Putamen (tissue), 1 donor: ENCODE data around the gene ERRFI1.
A peak's percentile ranks its signal among the peaks of the same experiment; 100 is the strongest.

Experiments used
- DNase-seq: peaks from one replicate; pipeline ENCODE4 v3.0.0-alpha.2; 2016; ENCODE audit warnings: low spot score

Gene ERRFI1

DNA sequence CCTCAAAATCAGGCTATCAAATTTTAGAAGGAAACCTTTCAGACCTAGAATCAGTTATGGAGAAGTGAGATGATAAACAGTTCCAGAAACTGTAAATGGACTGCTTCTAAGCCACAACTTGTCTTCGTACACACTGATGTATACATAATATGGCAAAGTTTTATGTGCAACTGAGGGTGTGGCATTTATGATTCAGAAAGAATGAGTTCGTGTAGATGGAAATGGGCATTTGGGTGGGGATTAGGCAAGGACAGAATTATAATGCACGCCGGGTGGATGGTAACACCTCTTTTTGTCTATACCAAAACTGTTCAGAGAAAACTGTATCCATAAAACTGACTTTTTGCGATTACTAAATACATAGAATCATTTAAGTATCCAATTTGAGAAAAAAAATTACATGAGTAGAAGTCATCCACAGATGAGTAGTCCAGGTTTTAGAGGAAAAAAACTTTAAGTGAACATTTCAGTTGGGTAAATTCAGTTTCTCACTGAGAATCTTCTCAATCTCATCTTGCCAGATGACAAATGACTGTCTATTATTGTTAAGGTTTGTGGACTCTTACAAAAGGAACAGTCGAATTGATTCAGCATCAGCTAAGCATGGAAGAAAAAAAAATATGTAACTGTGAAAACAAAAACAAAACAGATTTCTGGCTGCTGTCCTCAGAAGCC lies 22.5 kb downstream of the ERRFI1 start:
- no peak for DNase-seq

DNA sequence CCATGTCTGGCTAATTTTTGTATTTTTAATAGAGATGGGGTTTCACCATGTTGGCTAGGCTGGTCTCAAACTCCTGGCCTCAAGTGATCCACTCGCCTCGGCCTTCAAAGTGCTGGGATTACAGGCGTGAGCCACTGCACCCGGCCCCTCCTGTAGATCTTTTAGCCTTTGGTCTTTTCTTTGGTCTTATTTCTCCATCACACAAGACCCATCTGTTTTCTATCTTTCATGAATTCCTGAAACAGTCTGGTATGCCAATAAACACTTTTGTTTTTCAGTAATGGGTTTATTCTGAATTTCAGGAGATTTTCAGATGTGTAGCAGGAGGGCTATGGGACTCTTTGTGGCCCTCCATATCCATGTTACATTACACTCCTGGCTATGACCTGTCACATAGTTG lies 23.2 kb downstream of the ERRFI1 start:
- DNase-seq, result no peak

DNA sequence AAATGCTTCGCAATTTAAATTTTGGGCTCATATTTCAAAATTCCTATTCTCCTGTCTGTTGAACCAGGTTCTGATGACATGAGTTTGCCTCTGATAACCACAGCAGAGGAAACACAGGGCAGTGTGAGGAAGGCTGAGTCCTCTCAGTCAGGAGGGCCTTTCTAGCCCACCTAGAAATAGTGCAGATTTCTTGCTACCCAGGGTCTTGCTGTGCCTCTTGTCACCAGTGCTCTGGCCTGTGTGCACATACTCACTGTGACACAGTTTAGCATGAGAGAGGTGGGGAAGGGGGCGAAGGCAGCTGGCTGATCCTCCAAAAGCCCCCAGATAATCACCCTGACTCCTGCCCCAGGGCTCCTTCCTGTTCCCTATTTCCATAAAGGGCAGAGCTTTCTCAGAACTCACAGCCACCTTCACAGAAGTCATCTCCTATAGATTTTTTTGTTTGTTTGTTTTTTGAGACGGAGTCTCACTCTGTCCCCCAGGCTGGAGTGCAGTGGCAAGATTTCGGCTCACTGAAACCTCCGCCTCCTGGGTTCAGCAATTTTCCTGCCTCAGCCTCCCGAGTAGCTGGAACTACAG lies 23.7 kb downstream of the ERRFI1 start:
- no peak for DNase-seq

DNA sequence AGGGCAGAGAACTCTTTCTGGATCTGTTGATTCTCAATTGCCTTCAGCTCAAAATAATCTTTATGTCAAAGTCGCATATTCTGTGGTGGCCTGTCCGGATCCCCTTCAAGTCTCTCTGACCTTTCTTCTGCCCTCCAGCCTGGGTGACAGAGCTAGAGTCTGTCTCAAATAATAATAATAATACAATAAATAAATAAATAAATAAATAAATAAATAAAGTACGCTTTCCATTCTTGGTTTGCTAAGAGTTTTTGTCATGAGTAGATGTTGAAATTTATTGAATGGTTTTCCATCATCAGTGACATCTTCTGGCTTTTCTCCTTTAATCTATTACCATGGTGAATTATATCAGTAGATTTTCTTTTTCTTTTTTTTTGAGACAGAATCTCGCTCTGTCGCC lies 30.7 kb downstream of the ERRFI1 start:
- DNase-seq, result no peak

DNA sequence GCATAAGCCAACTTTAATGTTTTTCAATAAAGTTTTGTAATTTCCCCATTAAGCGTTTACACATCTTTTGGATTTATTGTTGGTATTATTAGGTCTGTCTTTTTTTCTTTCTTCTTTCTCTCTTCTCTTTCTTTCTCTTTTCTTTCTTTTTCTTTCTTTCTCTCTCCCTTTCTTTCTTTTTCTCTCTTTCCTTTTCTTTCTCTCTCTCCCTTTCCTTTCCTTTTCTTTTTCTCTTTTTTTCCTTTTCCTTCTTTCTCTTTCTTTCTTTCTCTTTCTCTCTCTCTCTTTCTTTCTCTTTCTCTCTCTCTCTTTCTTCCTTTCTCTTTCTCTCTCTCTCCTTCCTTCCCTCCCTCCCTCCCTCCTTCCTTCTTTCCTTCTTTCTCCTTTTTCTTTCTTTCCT lies 31.3 kb downstream of the ERRFI1 start:
- DNase-seq, result no peak

DNA sequence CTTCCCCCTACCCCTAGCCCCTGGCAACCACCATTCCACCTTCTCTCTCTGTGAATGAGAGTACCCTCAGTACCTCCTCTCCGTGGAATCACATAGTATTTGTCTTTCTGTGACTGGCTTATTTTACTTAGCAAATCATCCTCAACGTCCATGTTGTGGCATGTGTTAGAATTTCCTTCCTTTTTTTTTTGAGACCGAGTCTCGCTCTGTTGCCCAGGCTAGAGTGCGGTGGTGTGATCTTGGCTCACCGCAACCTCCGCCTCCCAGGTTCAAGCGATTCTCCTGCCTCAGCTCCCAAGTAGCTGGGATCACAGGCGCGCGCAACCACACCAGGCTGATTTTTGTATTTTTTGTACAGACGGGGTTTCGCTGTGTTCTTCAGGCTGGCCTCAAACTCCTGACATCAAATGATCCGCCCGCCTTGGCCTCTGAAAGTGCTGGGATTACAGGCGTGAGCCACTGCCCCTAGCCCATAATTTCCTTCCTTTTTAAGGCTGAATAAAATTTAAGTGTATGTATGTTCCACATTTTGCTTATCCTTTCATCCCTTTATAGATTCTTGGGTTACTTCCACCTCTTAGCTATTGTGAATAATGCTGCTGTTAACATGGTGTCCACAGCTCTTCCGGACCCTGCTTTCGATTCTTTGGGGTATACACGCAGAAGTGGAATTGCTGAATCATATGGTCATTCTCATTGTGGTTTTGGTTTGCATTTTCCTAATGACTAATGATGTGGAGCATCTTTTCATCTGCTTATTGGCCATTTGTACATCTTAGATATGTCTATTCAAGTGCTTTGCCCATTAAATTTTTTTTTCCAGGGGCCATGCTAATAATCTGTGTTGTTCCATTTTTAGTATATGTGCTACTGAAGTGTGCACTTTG lies 32.3 kb downstream of the ERRFI1 start:
- DNase-seq, result no peak

DNA sequence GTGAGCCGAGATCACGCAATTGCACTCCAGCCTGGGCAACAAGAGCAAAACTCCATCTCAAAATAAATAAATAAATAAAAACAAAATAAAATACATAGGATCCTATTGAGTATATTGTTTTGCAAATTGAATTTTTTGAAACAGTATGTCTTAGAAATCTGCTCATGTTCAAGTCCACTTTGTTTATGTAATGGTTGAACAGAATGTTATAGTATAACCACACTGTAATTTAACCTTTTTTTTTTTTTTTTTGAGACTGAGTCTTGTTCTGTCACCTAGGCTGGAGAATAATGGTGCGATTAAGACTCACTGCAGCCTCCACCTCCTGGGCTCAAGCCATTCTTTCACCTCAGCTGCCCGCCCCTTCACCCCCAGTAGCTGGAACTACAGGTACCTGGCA lies 33.2 kb downstream of the ERRFI1 start:
- no peak for DNase-seq

DNA sequence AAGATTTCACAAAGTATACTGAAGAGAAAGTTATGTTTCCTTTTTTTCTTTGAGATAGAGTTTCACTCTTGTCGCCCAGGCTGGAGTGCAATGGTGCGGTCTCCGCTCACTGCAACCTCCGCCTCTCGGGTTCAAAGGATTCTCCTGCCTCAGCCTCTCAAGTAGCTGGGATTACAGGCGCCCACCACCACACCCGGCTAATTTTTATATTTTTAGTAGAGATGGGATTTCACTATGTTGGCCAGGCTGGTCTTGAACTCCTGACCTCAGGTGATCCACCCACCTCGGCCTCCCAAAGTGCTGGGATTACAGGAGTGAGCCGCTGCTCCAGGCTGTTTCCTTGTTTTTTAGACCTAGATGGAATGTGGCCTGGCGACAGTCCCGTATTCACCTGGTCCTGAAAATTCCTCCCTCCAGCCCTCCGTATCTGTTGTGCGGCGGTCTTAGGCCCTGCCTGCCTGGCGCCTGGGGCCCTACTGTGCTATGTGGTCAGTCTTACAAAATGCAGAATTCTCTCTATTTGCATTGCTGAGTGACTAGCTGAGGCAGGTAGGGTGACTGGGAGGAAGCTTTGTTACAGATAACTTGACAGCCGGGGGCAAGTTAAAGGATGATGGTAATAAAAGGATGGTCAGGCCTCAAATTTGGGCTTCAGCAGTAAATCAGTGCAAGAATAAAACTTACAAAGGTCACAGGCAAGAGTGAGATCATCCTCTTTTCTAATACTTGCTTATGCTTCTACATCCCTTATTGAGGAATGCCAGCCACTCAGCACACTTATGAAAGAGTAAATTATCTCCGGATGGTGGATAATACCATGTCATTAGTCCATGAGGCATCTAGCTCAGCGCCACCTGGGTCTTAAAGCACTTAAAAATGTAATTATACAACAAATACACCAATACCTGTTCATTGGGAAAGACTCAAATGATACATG lies 34.3 kb downstream of the ERRFI1 start:
- no peak for DNase-seq

DNA sequence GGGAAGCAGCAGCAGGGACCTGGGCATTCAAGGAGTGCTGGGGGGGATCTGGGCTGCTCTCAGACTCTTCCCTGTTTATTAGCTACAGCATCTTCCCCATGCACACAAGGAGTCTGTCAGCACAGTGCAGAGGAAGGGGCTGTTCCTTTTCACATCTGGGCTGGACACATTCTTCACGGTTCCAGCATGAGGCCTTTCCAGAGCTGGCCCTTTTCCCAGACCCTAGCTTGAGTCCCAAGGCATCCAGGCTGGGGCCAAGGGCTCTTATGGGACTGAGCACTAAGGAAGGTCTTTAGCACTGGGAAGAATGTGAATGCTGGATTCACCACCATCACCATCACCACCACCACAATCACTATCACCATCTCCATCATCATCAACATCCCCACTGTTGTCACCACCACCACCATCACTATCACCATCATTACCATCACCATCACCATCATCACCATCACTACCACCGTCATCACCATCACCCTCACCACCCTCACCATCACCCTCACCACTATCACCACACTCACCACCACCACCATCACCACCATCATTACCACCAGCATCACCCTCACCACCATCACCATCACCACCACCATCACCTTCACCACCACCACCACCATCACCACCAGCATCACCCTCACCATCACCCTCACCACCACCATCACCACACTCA lies 36.2 kb downstream of the ERRFI1 start:
- DNase-seq, result no peak

DNA sequence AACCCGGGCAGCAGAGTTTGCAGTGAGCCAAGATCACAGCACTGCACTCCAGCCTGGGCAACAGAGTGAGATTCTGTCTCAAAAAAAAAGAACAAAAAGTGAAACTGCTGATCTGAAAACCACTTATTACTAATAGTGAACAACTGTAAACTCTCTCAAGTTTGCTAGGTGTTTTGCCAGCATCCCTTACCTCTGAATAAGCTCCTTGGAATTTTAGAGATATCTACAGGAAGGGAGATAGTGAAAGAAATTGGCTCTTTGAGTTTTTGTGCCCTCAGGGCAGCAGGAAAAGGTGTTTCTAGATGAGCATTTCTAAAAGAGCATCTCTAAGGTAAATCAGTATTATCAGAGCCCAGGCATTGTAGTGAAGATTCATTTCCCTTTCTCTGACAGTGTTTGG lies 37.5 kb downstream of the ERRFI1 start:
- no peak for DNase-seq

DNA sequence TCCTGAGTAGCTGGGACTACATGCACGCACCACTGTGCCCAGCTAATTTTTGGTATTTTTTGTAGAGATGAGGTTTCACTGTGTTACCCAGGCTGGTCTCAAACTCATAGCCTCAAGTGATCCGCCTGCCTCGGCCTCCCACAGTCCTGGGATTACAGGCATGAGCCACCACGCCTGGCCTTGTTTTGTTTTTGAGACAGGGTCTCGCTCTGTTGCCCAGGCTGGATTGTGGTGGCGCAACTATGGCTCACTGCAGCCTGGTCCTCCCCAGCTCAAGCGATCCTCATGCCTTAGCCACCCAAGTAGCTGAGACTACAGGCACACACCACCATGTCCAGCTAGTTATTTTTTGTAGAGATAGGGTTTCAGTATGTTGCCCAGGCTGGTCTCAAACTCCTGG lies 38.6 kb downstream of the ERRFI1 start:
- no peak for DNase-seq

DNA sequence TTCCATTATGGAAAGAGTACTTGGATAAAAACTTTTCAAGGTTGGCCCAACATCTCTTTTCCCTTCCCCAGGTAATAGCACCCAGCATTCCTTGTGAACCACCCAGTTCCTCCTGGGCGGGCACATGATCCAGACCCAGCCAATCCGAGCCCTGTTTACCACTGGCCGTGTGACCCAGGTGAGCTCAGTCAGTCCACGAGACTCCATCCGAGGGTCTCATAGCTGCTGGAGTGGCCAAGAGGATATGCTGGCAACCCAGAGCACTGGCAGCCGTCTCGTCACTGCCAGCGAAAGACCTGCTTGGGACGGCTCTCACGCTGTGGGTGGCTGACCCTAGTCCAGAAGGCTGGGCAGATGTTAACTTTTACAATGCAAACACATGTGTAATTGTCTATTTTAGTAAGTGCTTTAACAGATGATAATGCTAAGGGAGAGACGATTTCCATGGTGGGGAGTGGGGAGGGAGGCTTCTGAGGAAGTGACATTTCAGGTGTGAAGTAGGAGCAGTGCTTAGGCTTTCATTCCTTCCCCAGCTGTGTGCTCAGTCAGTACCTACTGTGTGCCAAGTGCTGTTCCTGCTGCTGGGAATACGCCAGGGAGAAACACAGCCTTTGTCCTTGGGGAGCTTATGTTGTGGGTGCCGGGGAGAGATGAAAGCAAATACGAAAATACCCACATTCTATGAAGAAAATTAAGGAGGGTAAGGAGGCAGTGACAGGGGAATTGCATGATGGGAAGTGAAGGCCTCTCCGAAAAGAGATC lies 40.1 kb downstream of the ERRFI1 start:
- no peak for DNase-seq

DNA sequence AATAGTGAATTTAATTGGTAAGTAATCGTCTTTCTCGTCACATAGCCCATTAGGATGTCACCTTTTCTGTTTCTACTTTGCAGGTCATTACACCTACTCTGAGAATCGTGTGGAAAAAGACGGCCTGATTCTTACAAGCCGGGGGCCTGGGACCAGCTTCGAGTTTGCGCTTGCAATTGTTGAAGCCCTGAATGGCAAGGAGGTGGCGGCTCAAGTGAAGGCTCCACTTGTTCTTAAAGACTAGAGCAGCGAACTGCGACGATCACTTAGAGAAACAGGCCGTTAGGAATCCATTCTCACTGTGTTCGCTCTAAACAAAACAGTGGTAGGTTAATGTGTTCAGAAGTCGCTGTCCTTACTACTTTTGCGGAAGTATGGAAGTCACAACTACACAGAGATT lies 41.3 kb downstream of the ERRFI1 start:
- DNase-seq, result no peak

DNA sequence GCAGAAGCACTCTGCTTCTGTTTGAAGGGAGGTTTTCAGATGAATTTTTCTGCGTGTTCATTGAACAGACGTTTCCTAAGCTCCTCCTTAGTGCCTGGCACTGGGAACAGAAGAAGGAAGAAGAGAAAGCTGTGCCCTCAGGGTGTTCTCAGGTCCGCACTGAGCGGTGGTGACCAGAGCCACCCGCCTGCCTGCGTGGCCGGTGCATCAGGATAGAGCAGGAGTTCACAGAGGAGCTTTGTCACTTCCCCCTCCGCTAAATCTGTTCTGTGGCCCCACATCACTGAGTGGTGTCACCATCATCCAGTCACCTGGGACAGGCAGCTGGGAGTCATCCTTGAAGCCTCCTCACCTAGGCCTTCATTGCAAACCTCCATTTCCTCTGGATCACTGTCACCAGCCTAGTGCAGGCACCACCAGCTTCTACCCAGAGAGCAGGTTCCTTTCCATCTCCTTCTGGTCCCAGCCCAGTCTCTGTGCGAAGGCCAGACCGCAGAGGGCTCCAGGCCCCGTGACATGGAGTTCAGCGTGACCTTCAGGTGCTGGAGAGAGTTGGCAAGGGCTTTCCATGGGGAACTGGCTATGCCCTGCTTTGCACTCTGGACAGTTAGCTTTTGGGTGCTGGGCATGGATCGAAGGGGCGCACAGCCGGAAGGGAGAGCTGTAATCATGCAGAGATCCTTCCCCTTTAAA lies 42.9 kb downstream of the ERRFI1 start:
- no peak for DNase-seq

DNA sequence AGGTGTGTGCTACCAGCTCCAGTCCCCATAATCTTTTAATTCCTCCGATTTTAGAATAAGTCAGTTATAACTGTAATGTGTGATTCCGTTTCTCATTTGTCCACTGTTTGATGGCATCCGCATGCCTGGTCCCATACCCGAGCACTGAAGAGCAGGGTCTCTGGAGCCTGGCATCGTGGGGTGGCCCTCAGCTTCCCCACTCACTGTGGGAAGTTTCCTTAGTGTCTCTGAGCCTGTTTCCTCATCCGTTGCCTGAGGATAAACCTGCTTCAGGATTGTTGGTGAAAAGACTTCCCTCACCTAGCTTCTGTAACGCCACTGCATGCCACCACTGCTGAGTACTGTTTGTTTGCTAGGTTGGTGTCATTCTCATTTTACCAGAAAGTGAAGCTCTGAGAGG lies 45.1 kb downstream of the ERRFI1 start:
- no peak for DNase-seq

DNA sequence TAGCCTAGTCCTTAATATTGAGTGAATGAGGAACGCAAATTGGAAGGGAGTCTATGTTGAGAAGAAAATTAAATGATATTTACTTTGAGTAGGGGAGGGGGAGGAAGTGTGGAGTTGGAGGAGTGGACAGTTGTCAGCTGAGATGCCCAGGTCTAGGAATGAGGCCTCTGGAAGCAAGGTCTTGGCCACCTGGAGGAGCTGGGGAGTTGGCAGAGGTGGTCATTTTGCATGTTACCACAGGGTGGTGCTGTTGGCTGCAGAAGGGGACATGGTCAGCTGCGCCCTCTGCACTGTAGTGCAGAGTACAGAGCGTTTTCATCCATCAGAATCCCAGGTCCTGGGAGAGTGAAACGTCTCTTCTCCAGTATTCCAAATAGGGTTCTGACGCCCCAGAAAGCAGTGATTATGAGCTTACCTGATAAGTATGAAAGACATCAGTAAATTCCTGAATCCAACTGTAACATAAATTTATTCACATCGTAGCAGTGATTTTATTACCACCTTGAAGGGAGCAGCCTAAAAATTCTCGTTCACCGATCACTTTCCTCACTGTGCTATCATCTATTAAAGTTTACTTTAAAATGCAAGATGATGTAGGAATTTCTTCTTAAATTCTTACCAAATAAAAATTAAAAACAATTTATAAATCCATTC lies 50.8 kb downstream of the ERRFI1 start:
- peak; percentile 50 for DNase-seq

DNA sequence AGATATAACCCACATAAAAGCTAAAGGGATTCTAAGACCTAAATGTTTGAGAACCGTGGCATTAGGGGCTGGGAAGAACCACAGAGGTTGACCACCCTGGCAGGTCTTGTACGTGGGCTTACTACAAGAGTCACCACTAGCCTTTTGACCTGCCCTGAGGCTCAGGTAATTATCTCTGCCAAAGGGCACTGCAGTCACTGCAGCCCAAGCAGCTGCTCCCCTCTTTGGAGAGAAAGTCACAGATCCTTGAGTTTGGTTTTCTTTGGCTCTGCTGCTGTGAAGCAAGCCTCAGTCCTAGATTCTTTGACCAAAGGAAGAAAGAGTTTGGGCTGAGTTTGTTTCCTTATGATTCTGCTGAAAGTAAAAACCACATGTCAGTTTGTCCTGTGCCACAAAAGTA lies 53.0 kb downstream of the ERRFI1 start:
- no peak for DNase-seq

DNA sequence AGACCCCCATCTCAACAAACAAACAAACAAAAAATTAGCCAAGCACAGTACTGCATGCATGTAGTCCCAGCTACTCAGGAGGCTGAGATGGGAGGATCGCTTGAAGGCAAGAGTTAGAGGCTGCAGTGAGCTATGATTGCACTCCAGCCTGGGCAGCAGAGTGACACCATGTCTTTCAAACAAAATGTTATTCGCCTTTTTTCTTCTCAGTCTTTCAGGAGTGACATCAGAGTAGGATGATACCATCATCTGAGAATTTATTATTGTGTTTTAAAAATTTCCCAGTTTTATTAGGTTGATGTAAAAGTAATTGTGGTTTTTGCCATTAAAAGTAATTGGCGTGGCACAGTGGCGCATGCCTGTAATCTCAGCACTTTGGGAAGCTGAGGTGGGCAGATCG lies 53.8 kb downstream of the ERRFI1 start:
- DNase-seq, result no peak

DNA sequence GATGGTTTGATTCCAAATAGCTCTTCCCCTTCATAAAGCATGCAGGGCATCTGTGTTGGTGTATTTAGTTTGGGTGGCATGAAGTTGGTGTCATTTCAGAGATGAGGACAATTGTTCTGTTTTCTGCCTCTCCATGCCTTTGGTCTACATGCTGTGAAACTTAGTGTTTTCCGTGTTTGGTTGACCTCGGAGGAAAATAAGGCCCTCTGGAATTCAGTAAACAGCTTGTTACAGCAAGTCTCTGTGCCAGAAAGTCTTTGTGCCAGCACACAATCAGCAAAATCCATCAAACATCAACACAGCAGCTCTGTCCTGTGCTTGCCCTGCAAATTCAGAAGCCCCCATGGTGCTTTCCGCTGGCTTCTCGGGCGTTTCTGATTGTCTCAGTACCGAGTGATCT lies 55.1 kb downstream of the ERRFI1 start:
- no peak for DNase-seq

DNA sequence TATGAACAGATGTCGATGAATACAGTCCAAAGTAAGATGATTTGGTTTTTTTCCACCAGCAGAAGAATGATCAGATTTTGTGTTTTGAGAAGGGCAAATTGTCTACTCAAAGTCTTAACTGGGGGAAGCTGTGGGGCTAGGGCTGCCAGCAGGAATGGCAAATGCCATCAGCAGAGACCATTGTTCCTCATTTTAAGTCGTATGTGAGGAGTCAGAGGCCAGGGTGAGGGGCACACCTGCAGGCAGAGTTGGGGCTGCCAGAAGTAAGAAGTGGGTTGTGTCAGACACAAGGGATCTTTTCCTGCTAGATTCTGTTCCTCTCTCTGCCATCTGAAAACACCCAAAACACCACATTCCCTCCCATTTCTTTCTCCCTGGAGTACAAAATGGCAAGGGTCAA lies 55.9 kb downstream of the ERRFI1 start:
- no peak for DNase-seq
